T-helper 2 cell treated with Interferon-gamma antibody and Interleukin-4, amounts not matched to agents 5 μg/mL and 100 μg/mL, for 36 hours (primary cell): ENCODE results near the gene CDC42EP3.

Source experiments
- DNase-seq: peaks from one replicate; pipeline ENCODE4 v3.0.0; 2021; ENCODE audit warnings: low spot score
- H3K27ac Mint-ChIP-seq: one replicate; pipeline ENCODE4 v1.8.0; 2021; ENCODE audit warnings: mild to moderate bottlenecking, mixed read lengths
- H3K27me3 Mint-ChIP-seq: one replicate; pipeline ENCODE4 v1.8.0; 2021; ENCODE audit warnings: low read depth, mixed read lengths
- H3K36me3 Mint-ChIP-seq: one replicate; pipeline ENCODE4 v1.8.0; 2021; ENCODE audit warnings: low read depth, mixed read lengths
- H3K4me1 Mint-ChIP-seq: one replicate; pipeline ENCODE4 v1.8.0; 2021; ENCODE audit warnings: low read depth, mixed read lengths
- H3K4me3 Mint-ChIP-seq: one replicate; pipeline ENCODE4 v1.8.0; 2022; ENCODE audit warnings: mild to moderate bottlenecking, moderate library complexity, mixed read lengths
- H3K9me3 Mint-ChIP-seq: one replicate; pipeline ENCODE4 v1.8.0; 2021; ENCODE audit warnings: mixed read lengths

The CDC42EP3 gene

GRCh38 chr2:37600735-37601134, 70.7 kb downstream of the CDC42EP3 start:
- peaks cover 24% of the 10 kb centered on the region for H3K9me3 Mint-ChIP-seq
- peak overlapping the region; percentile 24 for H3K27ac Mint-ChIP-seq
- DNase-seq, result no peak
- H3K4me3 Mint-ChIP-seq, result peak overlapping the region; percentile 42
- H3K36me3 Mint-ChIP-seq, result peaks cover 21% of the 10 kb centered on the region
- H3K4me1 Mint-ChIP-seq, result peaks cover 42% of the 10 kb centered on the region
- H3K27me3 Mint-ChIP-seq, result peaks cover 17% of the 10 kb centered on the region

- Mint-ChIP-seq H3K9me3 (peaks cover 28% of the 10 kb centered on the region), H3K36me3 (peaks cover 20% of the 10 kb centered on the region), H3K27ac (peak overlapping the region; percentile 47), H3K4me1 (peaks cover 42% of the 10 kb centered on the region), H3K27me3 (peaks cover 13% of the 10 kb centered on the region), H3K4me3 (peak overlapping the region; percentile 44)
- no peak for DNase-seq
Observed at GRCh38 chr2:37599688-37600525, 71.5 kb downstream of the CDC42EP3 start.

DNA sequence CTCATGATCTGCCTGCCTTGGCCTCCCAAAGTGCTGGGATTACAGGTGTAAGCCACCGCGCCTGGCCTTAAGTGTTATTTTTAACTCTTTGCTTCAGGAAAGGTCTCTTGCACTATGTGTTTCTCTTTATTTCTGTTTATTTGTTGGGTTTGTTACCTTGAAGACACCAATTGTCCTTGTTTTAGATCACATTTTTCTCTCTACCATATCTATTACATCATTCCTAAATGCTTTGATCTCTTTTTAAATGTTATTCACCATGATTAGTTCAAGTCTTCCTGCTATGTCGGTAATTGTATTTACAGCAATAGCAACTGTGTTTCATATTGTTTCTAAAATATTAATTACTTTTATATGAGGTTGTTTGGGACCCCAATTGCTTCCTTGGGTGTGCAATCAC, 77.7 kb downstream of the CDC42EP3 start:
- no peak for DNase-seq
- Mint-ChIP-seq H3K9me3 (peaks cover 30% of the 10 kb centered on the region), H3K27ac (no peak overlapping the region), H3K27me3 (peaks cover 8% of the 10 kb centered on the region), H3K4me1 (peaks cover 22% of the 10 kb centered on the region), H3K36me3 (peaks cover 14% of the 10 kb centered on the region), H3K4me3 (no peak overlapping the region)

GRCh38 chr2:37593024-37593423, 78.4 kb downstream of the CDC42EP3 start:
- H3K9me3 Mint-ChIP-seq, result peaks cover 28% of the 10 kb centered on the region
- H3K27me3 Mint-ChIP-seq, result peaks cover 7% of the 10 kb centered on the region
- no peak overlapping the region for H3K4me3 Mint-ChIP-seq
- peaks cover 11% of the 10 kb centered on the region for H3K36me3 Mint-ChIP-seq
- H3K4me1 Mint-ChIP-seq, result peaks cover 25% of the 10 kb centered on the region
- DNase-seq, result no peak
- H3K27ac Mint-ChIP-seq, result no peak overlapping the region
